Psoas muscle (tissue), 8 donors: ENCODE data around the gene TPD52L2. TPM values are rescaled to one million over a fixed set of nuclear protein-coding genes. Genes with fewer than 3 reads are reported as not detected.
"Not testable (repeated sequence)": the region's sequence is repeated elsewhere in the genome, so short reads cannot be mapped to it uniquely, and the experiment has no call there.

Experiments used
- ATAC-seq, 4 donors: fragments of 200-7000 bp; cut with Tn5 transposase; one replicate each; pipeline ENCODE4 v1.9.1; 2020; ENCODE audit warnings: moderate library complexity in 3 of 4, mild to moderate bottlenecking in 2 of 4
- DNase-seq, 2 donors: peaks; one replicate each; pipeline ENCODE4 v3.0.0-alpha.2; 2020
- H3K27ac ChIP-seq: fragments of 200-600 bp; one replicate; pipeline ENCODE4 v1.8.0; 2022
- H3K27me3 ChIP-seq, 3 donors: fragments of 200-600 bp in 1 of 3; one replicate each; pipeline versions ENCODE4 v1.6.1 to v1.8.0; 2013 to 2022; ENCODE audit warnings: low read length in 2 of 3, mild to moderate bottlenecking in 2 of 3, moderate library complexity in 1 of 3; ENCODE audit not compliant: insufficient read depth in 3 of 3
- H3K36me3 ChIP-seq, 2 donors: fragments of 200-600 bp in 1 of 2; one replicate each; pipeline versions ENCODE4 v1.6.1 to v1.8.0; 2013 to 2022; ENCODE audit warnings: low read depth in 1 of 2, mild to moderate bottlenecking in 1 of 2, moderate library complexity in 1 of 2; ENCODE audit not compliant: insufficient read depth in 1 of 2
- H3K4me1 ChIP-seq: fragments of 200-600 bp; one replicate; pipeline ENCODE4 v1.8.0; 2022
- H3K4me3 ChIP-seq: fragments of 200-600 bp; one replicate; pipeline ENCODE4 v1.8.0; 2022; ENCODE audit warnings: mild to moderate bottlenecking
- H3K9me3 ChIP-seq: fragments of 200-600 bp; one replicate; pipeline ENCODE4 v1.8.0; 2022
- WGBS, 3 donors: extraction: QIAGEN DNeasy Blood & Tissue Kit; methylation state at CpG; one replicate each; pipeline versions ENCODE4 v1.1.6 to v1.1.7; 2013; 5-methylcytosine and 5-hydroxymethylcytosine counted together
- intact Hi-C, 2 donors: fragments of 100-400 bp; cut with DNase I; formaldehyde crosslinking; loops; one replicate each; pipeline versions ENCODE4 v1.11.0 to v1.14.2; 2022
- polyA plus RNA-seq, 3 donors: library from polyadenylated mRNA; stranded (reverse); fragments of 200-250 nt; gene quantifications; one replicate each; pipeline ENCODE4 v1.2.3, GENCODE V29; 2013
- total RNA-seq, 4 donors: library from RNA; stranded (reverse); fragmentation: NEBNext Ultra II Directional in 2 of 4; extraction: Animal tissue kit (Norgen Biotek cat#: 25700) in 2 of 4; gene quantifications; one replicate each; pipeline versions ENCODE4 v1.2.1 to v1.2.4, GENCODE V29; 2021 to 2023
- TF ChIP-seq, protein P1 (sequence below): fragments of 200-600 bp; IDR thresholded peaks from one replicate; pipeline ENCODE4 v1.8.0; 2022; ENCODE audit warnings: antibody characterized with exemption
- donor health status: healthy with polysubstance abuse.
- donor health status: DM: no; HTN: no; CAD: no; lungs with moderate emphysema.
- donor health status: Bipolar disorder and iron deficiency.
- donor health status: healthy.
- donor health status: DM: yes; HTN: yes; CAD: no.
- donor health status: DM: no; HTN: no; CAD: no.
- donor health status: DM: no; HTN: no; CAD: no.
- donor health status: DM: yes; HTN: yes; CAD: no.

Gene TPD52L2
- total and polyA plus RNA-seq, 7 donors: 40.7 to 152 (median 55.8) TPM

DNA sequence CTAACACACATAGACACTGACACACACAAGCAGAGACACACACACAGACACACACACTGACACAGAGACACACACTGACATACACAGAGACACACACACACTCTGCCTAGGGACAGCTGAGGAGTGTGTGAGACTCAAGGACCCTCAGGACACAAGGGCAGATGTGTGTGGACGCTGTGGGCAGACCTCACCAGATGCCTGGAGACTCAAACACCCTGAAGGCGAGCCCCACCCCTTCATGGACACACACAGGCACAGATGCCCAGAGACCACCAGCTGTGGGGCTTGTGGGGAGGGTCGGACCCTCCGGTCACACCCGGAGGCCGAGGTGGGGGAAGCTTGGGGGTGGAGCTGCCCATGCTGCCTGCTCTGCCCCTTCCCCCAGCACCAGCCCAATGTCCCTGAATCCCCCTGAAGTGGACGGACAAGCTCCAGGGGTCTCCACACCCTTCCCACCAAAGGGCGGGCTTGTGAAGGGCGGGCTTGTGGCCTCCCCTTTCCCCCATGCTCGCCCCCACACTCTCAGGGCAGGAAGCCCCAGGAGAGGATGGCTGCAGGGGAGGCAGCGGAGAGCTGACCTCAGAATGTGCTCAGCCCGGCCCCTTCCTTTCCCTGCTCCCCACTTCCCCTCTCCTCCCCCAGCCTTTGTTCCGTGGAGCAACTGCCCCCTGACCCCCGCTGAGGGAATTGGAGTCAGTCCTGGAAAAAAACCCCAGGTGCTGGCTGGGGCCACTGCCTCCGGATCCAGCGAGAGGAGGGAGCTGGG, 17.6 kb upstream of the TPD52L2 start:
- 23 to 51% (median 41%) methylated on average over 16 of the region's 16 CpGs for WGBS, 3 donors
- intact Hi-C loops: no loop called here
- Histone ChIP-seq H3K9me3 (no peaks in the 10 kb centered on the region), H3K27ac (peak overlapping the region; percentile 72), H3K27me3 (peaks cover 0 to 6% (median 0%) of the 10 kb centered on the region in 3 donors), H3K4me3 (peak overlapping the region; percentile 32), H3K4me1 (peaks cover 9% of the 10 kb centered on the region), H3K36me3 (no peaks in the 10 kb centered on the region)
- TF ChIP-seq, protein P1, sequence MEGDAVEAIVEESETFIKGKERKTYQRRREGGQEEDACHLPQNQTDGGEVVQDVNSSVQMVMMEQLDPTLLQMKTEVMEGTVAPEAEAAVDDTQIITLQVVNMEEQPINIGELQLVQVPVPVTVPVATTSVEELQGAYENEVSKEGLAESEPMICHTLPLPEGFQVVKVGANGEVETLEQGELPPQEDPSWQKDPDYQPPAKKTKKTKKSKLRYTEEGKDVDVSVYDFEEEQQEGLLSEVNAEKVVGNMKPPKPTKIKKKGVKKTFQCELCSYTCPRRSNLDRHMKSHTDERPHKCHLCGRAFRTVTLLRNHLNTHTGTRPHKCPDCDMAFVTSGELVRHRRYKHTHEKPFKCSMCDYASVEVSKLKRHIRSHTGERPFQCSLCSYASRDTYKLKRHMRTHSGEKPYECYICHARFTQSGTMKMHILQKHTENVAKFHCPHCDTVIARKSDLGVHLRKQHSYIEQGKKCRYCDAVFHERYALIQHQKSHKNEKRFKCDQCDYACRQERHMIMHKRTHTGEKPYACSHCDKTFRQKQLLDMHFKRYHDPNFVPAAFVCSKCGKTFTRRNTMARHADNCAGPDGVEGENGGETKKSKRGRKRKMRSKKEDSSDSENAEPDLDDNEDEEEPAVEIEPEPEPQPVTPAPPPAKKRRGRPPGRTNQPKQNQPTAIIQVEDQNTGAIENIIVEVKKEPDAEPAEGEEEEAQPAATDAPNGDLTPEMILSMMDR: no peak
- no peak for DNase-seq
- ATAC-seq: peak in 3 of 4 donors; percentile 17 to 37 (median 22)

DNA sequence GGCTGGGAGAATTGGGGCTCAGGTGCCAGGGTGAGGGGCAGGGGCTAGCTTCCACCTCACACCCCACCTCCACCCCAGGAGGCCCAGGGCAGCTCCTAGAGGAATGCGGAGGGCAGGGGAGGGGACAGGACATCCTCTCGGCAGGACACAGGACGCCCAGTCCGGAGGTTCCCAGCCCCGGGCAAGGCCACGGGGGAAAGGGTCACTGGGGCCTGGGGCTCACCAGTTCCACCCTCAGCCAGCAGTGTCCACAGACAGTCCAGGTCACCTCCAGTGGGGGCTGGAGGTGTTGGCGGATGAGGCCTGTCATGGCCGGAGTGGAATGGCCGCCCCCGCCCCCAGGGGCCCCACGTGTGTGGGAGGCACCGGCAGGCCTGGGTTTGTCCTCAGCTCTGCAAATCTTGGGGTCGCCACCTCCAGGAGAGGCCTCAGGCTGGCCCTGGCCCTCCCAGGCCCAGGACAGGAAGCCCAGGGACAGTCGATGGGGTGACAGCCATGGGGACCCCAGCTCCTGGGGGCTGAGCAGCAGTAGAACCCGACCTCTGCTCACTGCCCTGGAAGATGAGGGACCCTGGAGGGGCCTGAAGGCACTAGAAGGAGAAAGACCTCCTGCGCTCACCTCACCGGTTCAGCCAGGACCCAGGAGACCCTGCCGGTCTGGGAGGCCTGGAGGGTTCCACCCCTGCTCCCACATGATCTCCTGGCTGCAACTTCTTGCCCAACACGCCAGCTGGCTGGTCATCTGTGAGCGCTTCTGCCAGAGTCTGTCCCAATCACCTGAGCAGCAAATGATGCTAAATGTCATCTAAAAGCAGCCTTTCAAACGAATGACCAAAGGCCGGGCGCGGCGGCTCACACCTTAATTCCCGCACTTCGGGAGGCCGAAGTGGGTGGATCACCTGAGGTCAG, 16.8 kb upstream of the TPD52L2 start:
- intact Hi-C loops: no loop called here
- peak; percentile 57 to 78 (median 70) for ATAC-seq
- TF ChIP-seq, protein P1: no peak
- H3K36me3 ChIP-seq: no peaks in the 10 kb centered on the region
- DNase-seq: no peak
- H3K27ac ChIP-seq: peak overlapping the region; percentile 72
- 43 to 54% (median 51%) methylated on average over 27 to 28 of the region's 28 CpGs for WGBS, 3 donors
- peaks cover 0 to 6% (median 0%) of the 10 kb centered on the region in 3 donors for H3K27me3 ChIP-seq
- no peaks in the 10 kb centered on the region for H3K9me3 ChIP-seq
- peaks cover 9% of the 10 kb centered on the region for H3K4me1 ChIP-seq
- peak overlapping the region; percentile 32 for H3K4me3 ChIP-seq

DNA sequence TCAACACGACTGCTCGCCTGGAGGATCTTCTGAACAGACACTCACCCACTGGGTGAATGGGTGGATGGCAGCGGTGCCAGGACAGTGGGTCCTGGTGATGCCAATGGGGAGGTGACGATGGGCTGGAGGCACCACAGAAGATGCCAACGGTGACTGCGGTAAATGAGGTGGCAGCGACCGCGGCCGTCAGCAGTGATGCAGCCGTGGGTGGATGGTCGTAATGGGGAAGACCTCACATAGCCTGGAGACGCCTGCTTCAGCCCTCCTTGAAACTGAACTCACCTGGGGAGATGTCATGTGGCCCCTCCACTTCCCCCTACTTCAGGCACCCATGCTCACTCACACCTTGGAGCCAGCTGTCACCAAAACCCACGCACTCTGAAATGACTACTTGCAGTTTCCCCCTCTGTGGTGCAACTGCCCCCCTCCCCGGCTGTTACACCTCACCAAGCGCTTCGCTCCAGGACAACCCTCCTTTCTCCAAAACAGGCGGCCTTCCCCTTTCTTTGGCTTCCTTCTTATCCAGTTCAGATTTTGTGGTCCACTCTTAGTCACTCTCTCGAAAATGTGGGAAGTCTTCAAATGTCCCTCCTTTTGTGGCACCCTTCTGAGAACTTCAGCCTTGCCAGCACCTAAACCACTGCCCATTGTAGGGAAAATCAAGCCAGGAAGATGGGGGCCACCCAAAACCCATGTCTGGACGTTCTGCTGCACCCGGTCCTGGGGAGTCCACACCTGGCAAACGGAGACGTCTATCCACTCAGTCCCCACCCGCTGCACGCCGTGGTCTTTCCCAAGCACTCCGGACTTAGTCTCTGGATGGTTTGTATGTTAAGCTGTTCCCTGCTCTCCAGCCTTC, 14.2 kb upstream of the TPD52L2 start:
- intact Hi-C loops: no loop called here
- WGBS, 3 donors: 73 to 88% (median 78%) methylated on average over 27 of the region's 27 CpGs

GRCh38 chr20:63851548-63851943, 13.5 kb upstream of the TPD52L2 start:
- H3K27ac ChIP-seq, H3K4me3 ChIP-seq, intact Hi-C loops, H3K9me3 ChIP-seq, DNase-seq, ATAC-seq, H3K36me3 ChIP-seq: not testable (repeated sequence)
- peaks cover 0 to 31% (median 0%) of the 10 kb centered on the region in 3 donors for H3K27me3 ChIP-seq
- WGBS, 3 donors: 86 to 93% (median 91%) methylated on average over 14 of the region's 14 CpGs
- H3K4me1 ChIP-seq: peaks cover 13% of the 10 kb centered on the region

More for the DNA sequence above, 14.2 kb upstream of the TPD52L2 start:
- H3K4me1 ChIP-seq: peaks cover 19% of the 10 kb centered on the region
- peaks cover 0 to 30% (median 0%) of the 10 kb centered on the region in 3 donors for H3K27me3 ChIP-seq
- TF ChIP-seq, protein P1: no peak
- no peaks in the 10 kb centered on the region for H3K9me3 ChIP-seq
- DNase-seq (peak in 1 of 2 donors; percentile 4), ATAC-seq (no peak)
- H3K4me3 ChIP-seq: no peak overlapping the region
- no peaks in the 10 kb centered on the region for H3K36me3 ChIP-seq
- no peak overlapping the region for H3K27ac ChIP-seq

- Histone ChIP-seq H3K27ac (peak overlapping the region; percentile 65), H3K27me3 (peaks cover 0 to 42% (median 0%) of the 10 kb centered on the region in 3 donors), H3K4me1 (peaks cover 16% of the 10 kb centered on the region)
- H3K4me3 ChIP-seq, ATAC-seq, H3K9me3 ChIP-seq, DNase-seq, H3K36me3 ChIP-seq, intact Hi-C loops: not testable (repeated sequence)
- WGBS, 3 donors: 68 to 74% (median 73%) methylated on average over 4 of the region's 4 CpGs
These were observed 11.4 kb upstream of the TPD52L2 start for GRCh38 chr20:63853733-63854068.
